Measurements from ENCODE around the gene KRT3.

The KRT3 gene

DNA sequence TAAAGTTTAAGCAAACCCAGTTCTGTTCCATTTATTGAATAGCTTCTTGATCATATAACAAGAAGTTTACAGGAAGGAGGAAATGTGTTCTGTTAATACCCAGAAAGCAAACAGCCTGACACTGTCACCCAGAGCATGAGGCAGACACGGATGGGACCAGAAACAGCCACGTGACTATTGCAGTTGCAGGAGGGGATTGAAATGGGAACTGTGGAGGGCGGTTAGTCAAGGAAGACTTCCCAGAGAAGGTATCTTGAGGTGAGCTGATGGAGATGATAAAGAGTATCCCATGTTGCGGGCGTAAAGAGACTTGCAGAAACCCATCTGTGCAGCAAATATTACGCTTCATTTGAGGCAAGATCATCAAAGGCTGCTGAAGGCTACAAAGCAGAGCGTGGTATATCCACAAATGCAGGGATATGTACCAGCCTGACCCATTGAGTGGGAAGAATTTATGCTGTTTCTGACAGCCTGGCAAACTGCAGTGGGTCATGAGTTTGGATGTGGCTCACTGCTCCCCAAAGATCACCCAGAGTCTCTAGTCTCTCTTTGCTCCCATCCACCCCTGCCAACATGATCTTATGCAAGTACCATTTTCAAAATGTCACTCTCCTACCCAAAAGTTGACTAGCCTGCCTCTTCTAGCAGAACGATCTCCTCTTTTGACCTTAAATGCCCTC is 39.5 kb downstream of the KRT3 start:
- no peak for DNase-seq

DNA sequence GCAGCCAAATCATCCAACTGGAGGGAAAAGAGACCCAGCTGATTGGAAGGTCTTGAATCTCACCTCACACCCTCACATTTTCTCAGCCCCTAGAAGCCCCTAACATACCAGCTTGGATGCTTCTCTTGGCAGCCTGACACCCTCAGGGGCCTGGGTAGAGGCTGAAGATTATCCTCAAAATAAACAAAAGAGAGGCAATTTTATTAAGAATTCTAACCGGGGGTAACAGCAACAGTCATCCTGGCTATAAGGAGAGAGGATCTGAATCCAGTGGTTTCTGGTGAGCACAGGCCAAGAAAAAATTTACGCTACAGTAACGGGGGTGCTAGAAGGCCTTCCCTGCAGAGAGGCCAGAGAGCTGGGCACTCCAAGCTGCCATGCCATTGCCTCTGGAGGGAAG is 40.4 kb downstream of the KRT3 start:
- DNase-seq = no peak

DNA sequence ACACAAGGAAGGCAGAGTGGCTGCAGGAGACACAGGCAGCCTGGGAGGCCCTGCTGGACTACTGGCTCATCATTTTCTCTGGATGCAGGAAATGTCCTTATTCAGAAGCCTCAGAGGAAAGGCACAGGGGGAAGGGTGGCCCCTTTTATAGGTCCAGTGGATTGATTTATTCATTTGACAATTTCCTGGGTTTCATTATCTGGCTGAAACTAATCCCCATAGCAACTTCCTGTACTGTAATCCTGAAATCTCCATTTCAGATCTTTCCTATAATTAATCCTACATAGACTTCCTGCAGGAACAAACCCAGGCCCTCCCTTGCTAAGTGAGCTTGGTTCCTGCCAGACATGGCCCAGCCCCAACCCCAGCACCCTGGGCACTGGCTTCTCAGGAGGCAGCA is 41.8 kb downstream of the KRT3 start:
- no peak for DNase-seq

- DNase-seq = no peak
Measured at GRCh38 chr12:52753283-52753682, 42.6 kb downstream of the KRT3 start.

- DNase-seq = no peak
Measured at GRCh38 chr12:52752516-52752915, 43.4 kb downstream of the KRT3 start.

GRCh38 chr12:52751795-52752194 is 44.1 kb downstream of the KRT3 start:
- DNase-seq = no peak

GRCh38 chr12:52750532-52750931 is 45.4 kb downstream of the KRT3 start:
- DNase-seq = peak; percentile 3

- DNase-seq = no peak
Measured at GRCh38 chr12:52749827-52750226, 46.1 kb downstream of the KRT3 start.

DNA sequence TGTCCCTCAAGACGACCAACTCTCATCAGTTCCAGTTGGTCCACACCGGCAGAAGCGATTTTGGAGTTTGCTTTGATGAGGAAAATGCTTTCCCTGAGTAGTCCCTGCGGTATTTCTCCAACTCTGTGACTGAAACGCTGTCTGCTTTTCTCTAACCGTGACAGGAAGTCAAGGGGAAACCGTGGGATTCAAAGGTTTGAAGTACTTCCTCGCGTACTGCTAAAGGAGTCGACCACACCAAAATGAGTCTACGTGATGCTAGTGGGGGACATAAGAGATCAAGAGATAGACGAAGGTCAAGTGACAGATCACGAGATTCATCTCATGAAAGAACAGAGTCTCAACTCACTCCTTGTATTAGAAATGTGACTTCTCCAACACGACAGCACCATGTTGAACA is 47.3 kb downstream of the KRT3 start:
- no peak for DNase-seq

GRCh38 chr12:52745554-52745953 is 50.4 kb downstream of the KRT3 start:
- no peak for DNase-seq

DNA sequence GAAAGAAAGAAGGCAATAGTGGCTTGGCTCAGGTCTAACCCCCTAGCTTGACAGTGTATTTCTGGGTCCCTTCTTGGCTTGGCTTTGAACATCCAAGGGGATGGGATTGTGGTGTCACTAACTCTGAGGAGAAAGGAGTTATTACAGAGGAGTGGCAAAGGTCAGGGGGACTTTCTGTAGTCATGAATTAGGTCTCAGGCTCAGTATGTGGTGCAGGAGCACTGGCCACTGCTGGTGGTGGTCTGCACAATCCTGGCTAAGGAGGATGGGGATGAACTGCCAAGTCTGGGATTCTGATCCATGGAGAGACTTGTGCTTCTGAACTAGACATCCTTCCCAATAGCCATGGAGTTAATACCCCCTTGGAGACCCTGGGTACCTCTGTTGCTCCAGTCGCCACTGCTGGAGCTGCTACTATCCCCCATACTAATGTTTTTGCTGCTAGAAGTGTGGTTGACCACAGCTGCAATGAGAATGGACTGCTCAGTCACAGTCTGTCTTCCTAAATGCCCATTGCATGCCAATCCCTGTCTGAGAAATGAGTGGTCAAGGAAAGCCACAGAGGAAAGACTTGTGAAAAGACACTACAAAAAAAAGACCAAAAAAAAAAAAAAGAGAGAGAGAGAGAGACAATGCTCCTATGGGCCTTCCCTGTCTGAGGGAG is 51.3 kb downstream of the KRT3 start:
- DNase-seq = no peak

DNA sequence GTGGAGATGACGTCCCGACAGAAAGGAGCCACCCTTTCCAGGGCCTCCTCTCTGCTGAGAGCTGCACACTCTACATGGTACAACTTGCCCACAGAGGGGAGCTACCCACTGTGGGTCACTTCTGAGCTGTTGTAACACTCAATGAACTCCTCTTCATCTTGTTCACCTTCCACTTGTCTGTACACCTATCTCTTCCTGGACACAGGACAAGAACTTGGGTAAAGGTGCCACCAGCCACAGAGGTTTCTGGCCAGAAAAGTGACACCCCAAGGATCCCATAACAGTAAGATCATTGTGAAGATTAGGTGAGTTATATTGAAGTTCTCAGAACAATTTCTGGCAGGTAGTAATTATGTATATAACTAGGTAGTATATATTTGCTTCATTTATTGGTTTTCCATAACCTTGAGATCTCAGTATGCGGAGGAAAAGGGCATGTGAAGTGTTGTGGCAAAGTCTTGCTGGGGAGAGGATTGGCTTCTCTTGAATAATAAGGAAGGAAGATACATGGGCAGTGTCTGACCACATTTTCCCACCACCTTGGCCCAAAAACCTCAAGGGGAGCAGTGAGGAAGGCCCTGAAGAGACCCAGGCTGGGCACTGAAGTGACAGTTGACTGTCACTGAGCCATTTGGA is 53.0 kb downstream of the KRT3 start:
- no peak for DNase-seq

DNA sequence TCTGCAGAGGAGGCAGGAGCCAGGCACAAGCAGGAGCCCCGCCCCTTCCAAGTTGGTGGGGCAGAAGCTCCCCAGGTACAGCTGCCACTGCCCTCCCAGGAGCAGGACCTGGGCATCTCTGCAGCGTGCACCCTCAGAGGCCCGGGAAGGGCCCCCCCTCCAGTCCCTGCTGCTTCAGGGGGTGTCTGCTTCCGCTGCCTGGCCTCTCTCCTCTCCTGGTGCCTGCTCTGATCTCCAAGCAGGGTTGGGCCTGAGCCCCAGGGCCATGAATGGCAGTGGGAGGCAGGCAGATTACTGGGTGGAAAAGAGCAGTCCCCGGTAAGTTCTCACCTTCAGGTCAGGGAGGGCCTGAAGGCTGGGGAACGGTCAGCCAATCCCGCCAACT is 53.7 kb downstream of the KRT3 start:
- DNase-seq = no peak

DNA sequence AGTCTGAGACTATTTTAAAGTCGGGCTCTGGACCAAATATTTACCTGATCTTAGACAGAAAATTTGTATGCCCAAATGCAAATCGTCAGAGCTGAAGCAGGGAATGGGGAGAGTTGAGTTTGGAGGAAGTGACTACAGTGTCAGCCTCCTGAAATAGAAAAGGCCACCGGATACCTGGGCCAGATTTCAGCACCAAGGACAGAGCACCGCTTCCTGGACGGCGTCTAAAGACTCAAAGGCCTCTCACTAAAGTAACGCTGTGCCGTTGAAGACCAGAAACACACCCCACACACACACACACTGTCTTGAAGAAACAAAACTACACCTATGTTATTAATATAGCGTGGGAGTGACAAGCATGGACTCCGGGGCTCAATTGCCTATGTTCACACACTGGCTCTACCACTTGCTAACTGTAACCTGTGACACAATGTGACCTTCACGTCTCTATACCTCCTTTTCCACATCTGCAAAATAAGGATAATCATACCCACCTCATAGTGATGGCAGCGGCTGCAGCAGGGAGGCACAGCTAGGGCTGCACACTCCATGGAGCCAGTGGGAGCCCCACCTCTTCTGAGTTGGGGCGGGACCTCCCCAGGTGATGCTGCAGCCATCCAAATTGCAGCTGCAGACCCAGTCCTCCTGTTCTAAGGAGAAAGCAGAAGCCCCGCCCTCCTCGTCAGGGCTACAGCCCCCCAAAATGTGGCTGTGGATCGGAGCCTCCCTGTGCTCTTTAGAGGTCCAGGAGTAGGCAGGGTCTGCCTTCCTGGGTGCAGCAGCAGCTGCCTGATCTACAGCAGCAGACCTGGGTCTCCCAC is 54.3 kb downstream of the KRT3 start:
- DNase-seq = peak; percentile 87

GRCh38 chr12:52740584-52740983 is 55.3 kb downstream of the KRT3 start:
- DNase-seq = peak; percentile 56

DNA sequence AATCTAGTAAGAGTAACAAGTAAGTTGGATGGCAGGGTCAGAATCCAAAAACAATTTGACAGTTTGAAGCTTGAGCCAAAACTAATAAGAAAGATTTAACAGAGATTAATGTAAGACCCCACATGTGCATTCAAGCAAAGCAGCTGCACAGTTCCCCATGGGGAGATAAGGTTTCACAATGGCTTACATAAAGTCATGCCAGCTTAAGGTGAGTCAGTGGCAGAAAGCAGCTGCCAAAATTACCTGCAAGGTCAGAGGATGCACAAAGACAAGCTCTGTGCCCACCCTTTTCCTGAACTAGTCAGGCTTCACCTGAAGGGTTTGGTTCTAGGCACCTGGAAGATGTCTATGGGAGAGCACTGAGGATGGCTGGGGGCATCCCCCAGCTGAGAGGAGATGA is 56.0 kb downstream of the KRT3 start:
- no peak for DNase-seq
